SK-N-SH (cell line): ENCODE results near the gene LPP. TPM values are rescaled to one million over a fixed set of nuclear protein-coding genes. Genes with fewer than 3 reads are reported as not detected.

Experiments used
- CTCF ChIA-PET: fragments of 300-600, 350-600 bp; formaldehyde crosslinking; extraction: SDS; loops from one replicate; lab custom pipeline; 2021; lab: Yijun Ruan, JAX
- POLR2A ChIA-PET: fragments of 350-600 bp; sonication (Branson Sonifier 250); formaldehyde crosslinking; extraction: SDS; loops from one replicate; lab custom pipeline; 2020; ENCODE audit warnings: antibody characterized with exemption, inconsistent platforms; lab: Yijun Ruan, JAX
- DNase-seq: peaks from one replicate; pipeline ENCODE4 v3.0.0; 2012
- H2AFZ ChIP-seq: fragments of 200-600 bp; sonication (generic); 2 replicates; pipeline ENCODE4 v1.8.1; 2016; ENCODE audit warnings: antibody characterized with exemption, mild to moderate bottlenecking, low read depth
- H3F3A ChIP-seq: fragments of 200-600 bp; sonication (generic); replicated peaks from 2 replicates; pipeline ENCODE3; 2016; ENCODE audit warnings: antibody characterized with exemption, mild to moderate bottlenecking; ENCODE audit not compliant: insufficient read depth
- H3K27ac ChIP-seq, 2 experiments: fragments of 200-500 bp in 1 of 2; fragments of 200-600 bp in 1 of 2; sonication (Bioruptor generic) in 1 of 2; sonication (generic), shearing (Covaris generic) in 1 of 2; 2 replicates each; pipeline versions ENCODE4 v1.5.1 to v1.6.1; 2014 to 2016; ENCODE audit warnings: low read depth in 2 of 2, inconsistent platforms in 1 of 2, low read length in 1 of 2, mild to moderate bottlenecking in 1 of 2, mixed read lengths in 1 of 2
- H3K27me3 ChIP-seq: fragments of 200-600 bp; sonication (generic), shearing (Covaris generic); 2 replicates; pipeline ENCODE4 v1.6.1; 2016; ENCODE audit warnings: mixed run types; ENCODE audit not compliant: insufficient read depth
- H3K36me3 ChIP-seq, 2 experiments: fragments of 200-500 bp in 1 of 2; fragments of 200-600 bp in 1 of 2; sonication (Bioruptor generic) in 1 of 2; sonication (generic) in 1 of 2; replicated peaks in 1 of 2; 2 replicates each; pipeline versions ENCODE3 to v1.5.1; 2014 to 2016; ENCODE audit warnings: low read length in 1 of 2, mild to moderate bottlenecking in 1 of 2; ENCODE audit not compliant: insufficient read depth in 2 of 2, control insufficient read depth in 1 of 2
- H3K4me1 ChIP-seq, 2 experiments: fragments of 200-500 bp in 1 of 2; fragments of 200-600 bp in 1 of 2; sonication (Bioruptor generic) in 1 of 2; sonication (generic), shearing (Covaris generic) in 1 of 2; 2 replicates each; pipeline versions ENCODE4 v1.5.1 to v1.6.1; 2014 to 2016; ENCODE audit warnings: low read depth in 1 of 2, low read length in 1 of 2, mixed run types in 1 of 2; ENCODE audit not compliant: insufficient read depth in 2 of 2, control insufficient read depth in 1 of 2
- H3K4me2 ChIP-seq: fragments of 200-600 bp; sonication (generic), shearing (Covaris generic); 2 replicates; pipeline ENCODE4 v1.6.1; 2017; ENCODE audit warnings: mixed run types
- H3K4me3 ChIP-seq, 2 experiments: fragments of 200-500 bp in 1 of 2; fragments of 200-600 bp in 1 of 2; sonication (Bioruptor generic) in 1 of 2; sonication (generic), shearing (Covaris generic) in 1 of 2; 2 replicates each; pipeline versions ENCODE4 v1.5.1 to v1.8.1; 2014 to 2016; ENCODE audit warnings: low read depth in 2 of 2, inconsistent platforms in 1 of 2, low read length in 1 of 2, mild to moderate bottlenecking in 1 of 2, mixed read lengths in 1 of 2, moderate library complexity in 1 of 2
- H3K79me2 ChIP-seq: fragments of 200-600 bp; sonication (generic); 2 replicates; pipeline ENCODE4 v1.8.1; 2017; ENCODE audit warnings: mild to moderate bottlenecking; ENCODE audit not compliant: insufficient read depth
- H3K9ac ChIP-seq: fragments of 200-600 bp; sonication (generic); 2 replicates; pipeline ENCODE4 v1.6.1; 2017; ENCODE audit warnings: mixed run types
- H3K9me2 ChIP-seq: fragments of 200-600 bp; sonication (generic); 2 replicates; pipeline ENCODE4 v1.6.1; 2017; ENCODE audit warnings: mixed run types
- H3K9me3 ChIP-seq: fragments of 200-600 bp; sonication (generic); 2 replicates; pipeline ENCODE4 v1.6.1; 2017; ENCODE audit warnings: mixed run types, mild to moderate bottlenecking, moderate library complexity
- H4K20me1 ChIP-seq: fragments of 200-600 bp; sonication (generic); 2 replicates; pipeline ENCODE4 v1.6.1; 2017; ENCODE audit warnings: mild to moderate bottlenecking, mixed run types; ENCODE audit not compliant: insufficient read depth
- CHD2 ChIP-seq: fragments of 150-350 bp; IDR thresholded peaks from 2 replicates; pipeline ENCODE4 v1.6.1; 2018; ENCODE audit warnings: low read length; ENCODE audit not compliant: partially characterized antibody
- CTCF ChIP-seq: fragments of 200-600 bp; sonication (generic); IDR thresholded peaks from 2 replicates; pipeline ENCODE4 v1.6.1; 2017; ENCODE audit warnings: antibody characterized with exemption, mild to moderate bottlenecking, moderate library complexity
- EP300 ChIP-seq, 2 experiments: IDR thresholded peaks; 2 replicates each; pipeline versions ENCODE4 v1.4.0 to v1.6.1; 2012; ENCODE audit warnings: borderline replicate concordance in 1 of 2, low read depth in 1 of 2, low read length in 1 of 2
- EZH2phosphoT487 ChIP-seq: fragments of 200-600 bp; sonication (generic); IDR thresholded peaks from 2 replicates; pipeline ENCODE4 v1.6.1; 2017; ENCODE audit warnings: low read depth, mixed run types, mild to moderate bottlenecking, antibody characterized with exemption, moderate library complexity, borderline replicate concordance
- FOSL2 ChIP-seq: IDR thresholded peaks from 2 replicates; pipeline ENCODE4 v1.4.0; 2012; ENCODE audit warnings: low read depth, mild to moderate bottlenecking, moderate library complexity, borderline replicate concordance
- FOXJ3 ChIP-seq: sonication (generic); formaldehyde crosslinking; IDR thresholded peaks from 2 replicates; pipeline ENCODE4 v1.5.1; 2020; ENCODE audit warnings: mild to moderate bottlenecking, missing genetic modification reagents
- GABPA ChIP-seq: IDR thresholded peaks from 2 replicates; pipeline ENCODE4 v1.4.0; 2012; ENCODE audit warnings: low read depth, mild to moderate bottlenecking
- MAX ChIP-seq: IDR thresholded peaks from 2 replicates; pipeline ENCODE4 v1.4.0; 2012; ENCODE audit warnings: low read depth
- MXI1 ChIP-seq: IDR thresholded peaks from 2 replicates; pipeline ENCODE4 v1.6.1; 2012; ENCODE audit warnings: mild to moderate bottlenecking, low read depth, low read length, improper control_type of control experiment
- NRF1 ChIP-seq: IDR thresholded peaks from 2 replicates; pipeline ENCODE4 v1.6.1; 2012; ENCODE audit warnings: low read depth, mild to moderate bottlenecking, low read length
- POLR2AphosphoS5 ChIP-seq: IDR thresholded peaks from 2 replicates; pipeline ENCODE4 v1.6.1; 2012; ENCODE audit warnings: low read depth, low read length
- RCOR1 ChIP-seq: fragments of 150-350 bp; IDR thresholded peaks from 2 replicates; pipeline ENCODE4 v1.6.1; 2017; ENCODE audit warnings: antibody characterized with exemption, low read length
- REST ChIP-seq: IDR thresholded peaks from 2 replicates; pipeline ENCODE4 v1.6.1; 2012; ENCODE audit warnings: mild to moderate bottlenecking, low read depth, low read length, moderate library complexity
- RFX5 ChIP-seq: IDR thresholded peaks from 2 replicates; pipeline ENCODE4 v1.6.1; 2012; ENCODE audit warnings: mild to moderate bottlenecking, improper control_type of control experiment, low read length
- SIN3A ChIP-seq: IDR thresholded peaks from 2 replicates; pipeline ENCODE4 v1.6.1; 2012; ENCODE audit warnings: low read depth, mild to moderate bottlenecking, low read length, moderate library complexity, borderline replicate concordance
- SMC3 ChIP-seq: IDR thresholded peaks from 2 replicates; pipeline ENCODE4 v1.6.1; 2012; ENCODE audit warnings: low read depth, low read length, improper control_type of control experiment
- TAF1 ChIP-seq: IDR thresholded peaks from 2 replicates; pipeline ENCODE4 v1.6.1; 2012; ENCODE audit warnings: low read depth, mild to moderate bottlenecking, low read length, moderate library complexity, borderline replicate concordance
- TCF12 ChIP-seq: IDR thresholded peaks from 2 replicates; pipeline ENCODE4 v1.4.0; 2012
- TEAD4 ChIP-seq: IDR thresholded peaks from 2 replicates; pipeline ENCODE4 v1.4.0; 2012; ENCODE audit warnings: mild to moderate bottlenecking, borderline replicate concordance; ENCODE audit not compliant: insufficient read depth
- YY1 ChIP-seq: IDR thresholded peaks from 2 replicates; pipeline ENCODE4 v1.4.0; 2012; ENCODE audit warnings: low read depth, mild to moderate bottlenecking
- WGBS: methylation state at CpG from one replicate; pipeline ENCODE4 v1.1.6; 2017; ENCODE audit warnings: low lambda C conversion rate; 5-methylcytosine and 5-hydroxymethylcytosine counted together
- polyA plus RNA-seq, 3 experiments: library from polyadenylated mRNA; depleted of rRNA; stranded (reverse); fragments of >200 nt; gene quantifications; 2 replicates each; pipeline ENCODE4 v1.2.3, GENCODE V29; 2012

LPP gene
- polyA plus RNA-seq, 1 of the 3 experiments (the other 2 are of a cell fraction), result 6.6 TPM

- Histone ChIP-seq H3K36me3 (peaks cover 0 to 11% of the 10 kb centered on the region in 2 experiments), H2AFZ (no peak overlapping the region), H3K9me2 (no peaks in the 10 kb centered on the region), H3K27ac (no peak overlapping the region), H3F3A (no peaks in the 10 kb centered on the region), H3K9ac (no peak overlapping the region)
- ChIA-PET POLR2A (no interaction called here), CTCF (no interaction called here)
- DNase-seq, result no peak
- TF ChIP-seq NRF1 (no peak), CHD2 (no peak)
- TF ChIP-seq, all 33 proteins: peak for 0
- peaks cover 52% of the 10 kb centered on the region for H4K20me1 ChIP-seq
- H3K9me3 ChIP-seq, result no peaks in the 10 kb centered on the region
- peaks cover 88% of the 10 kb centered on the region for H3K79me2 ChIP-seq
- H3K27me3 ChIP-seq, result no peaks in the 10 kb centered on the region
- H3K4me3 ChIP-seq, result no peak overlapping the region
- H3K4me1 ChIP-seq, result no peaks in the 10 kb centered on the region
- H3K4me2 ChIP-seq, result no peak overlapping the region
Measured at GRCh38 chr3:188176476-188176875, 22.5 kb downstream of the LPP start.

- Histone ChIP-seq H3K4me1 (no peaks in the 10 kb centered on the region), H4K20me1 (peaks cover 51% of the 10 kb centered on the region), H3K27ac (no peak overlapping the region), H3K36me3 (peaks cover 0 to 11% of the 10 kb centered on the region in 2 experiments), H3F3A (no peaks in the 10 kb centered on the region), H3K4me3 (no peak overlapping the region), H3K79me2 (peaks cover 88% of the 10 kb centered on the region), H3K9me3 (no peaks in the 10 kb centered on the region), H3K27me3 (no peaks in the 10 kb centered on the region), H3K4me2 (no peak overlapping the region), H3K9me2 (no peaks in the 10 kb centered on the region), H2AFZ (no peak overlapping the region), H3K9ac (no peak overlapping the region)
- POLR2A ChIA-PET, result interaction anchor here (0.6 kb wide), 1 partner anchor 142 kb away, joined by 4 read pairs; no protein-coding TSS in a partner anchor
- 59% methylated on average over 2 of the region's 2 CpGs for WGBS
- CTCF ChIA-PET, result no interaction called here
- no peak for TF ChIP-seq CTCF
- no peak for TF ChIP-seq EZH2phosphoT487
- TF ChIP-seq YY1, result no peak
- no peak for TF ChIP-seq POLR2AphosphoS5
- TF ChIP-seq FOXJ3, result no peak
- TF ChIP-seq RFX5, result no peak
- no peak for TF ChIP-seq REST
- TF ChIP-seq TAF1, result no peak
- no peak for TF ChIP-seq TEAD4
- no peak for TF ChIP-seq TCF12
- no peak for TF ChIP-seq GABPA
- no peak for TF ChIP-seq FOSL2
- no peak for TF ChIP-seq MAX
- TF ChIP-seq RCOR1, result no peak
- no peak for TF ChIP-seq NRF1
- TF ChIP-seq EP300 (IDR thresholded peaks at IDR 0.05; ENCODE audit: borderline replicate concordance in 1 of 2, low read depth in 1 of 2, low read length in 1 of 2), result no peak
- no peak for TF ChIP-seq SMC3
- TF ChIP-seq SIN3A, result no peak
- no peak for TF ChIP-seq MXI1
- no peak for DNase-seq
Measured at GRCh38 chr3:188176884-188177283, 22.9 kb downstream of the LPP start.
